PFSK-1 (cell line): Measurements from ENCODE around the gene ATP2A1.

ENCODE experiments used
- FOXP2 ChIP-seq: optimal IDR thresholded peaks from 2 replicates; pipeline ENCODE3; 2011; ENCODE audit warnings: borderline replicate concordance, control low read depth, inconsistent platforms; ENCODE audit not compliant: insufficient read depth; ENCODE audit errors: extremely low read length, extremely low read depth
- POLR2AphosphoS5 ChIP-seq: IDR thresholded peaks from 2 replicates; pipeline ENCODE4 v1.6.1; 2012; ENCODE audit warnings: low read depth, mild to moderate bottlenecking, control low read depth, low read length, moderate library complexity
- REST ChIP-seq, 2 experiments: IDR thresholded peaks; 2 replicates each; pipeline versions ENCODE4 v1.6.1 to v1.8.0; 2011 to 2012; ENCODE audit warnings: low read depth in 2 of 2, low read length in 2 of 2, control low read depth in 1 of 2, inconsistent platforms in 1 of 2, mild to moderate bottlenecking in 1 of 2, moderate library complexity in 1 of 2; ENCODE audit not compliant: insufficient read depth in 1 of 2
- SIN3A ChIP-seq: IDR thresholded peaks from 2 replicates; pipeline ENCODE4 v1.6.1; 2012; ENCODE audit warnings: mild to moderate bottlenecking, low read length, moderate library complexity, borderline replicate concordance; ENCODE audit not compliant: insufficient read depth
- TAF1 ChIP-seq: IDR thresholded peaks from 2 replicates; pipeline ENCODE4 v1.6.1; 2012; ENCODE audit warnings: low read length, control low read depth, borderline replicate concordance; ENCODE audit not compliant: insufficient read depth

ATP2A1 gene

GRCh38 chr16:28938721-28939120 is 60.4 kb downstream of the ATP2A1 start:
- TF ChIP-seq TAF1 (no peak), SIN3A (no peak), REST (IDR thresholded peaks at IDR 0.05; ENCODE audit: insufficient read depth in 1 of 2, low read depth in 2 of 2, low read length in 2 of 2) (no peak), FOXP2 (no peak), POLR2AphosphoS5 (no peak)

GRCh38 chr16:28943281-28943680 is 65.0 kb downstream of the ATP2A1 start:
- TF ChIP-seq SIN3A (no peak), POLR2AphosphoS5 (no peak), REST (IDR thresholded peaks at IDR 0.05; ENCODE audit: insufficient read depth in 1 of 2, low read depth in 2 of 2, low read length in 2 of 2) (no peak), TAF1 (no peak), FOXP2 (no peak)

GRCh38 chr16:28946681-28947080 is 68.4 kb downstream of the ATP2A1 start:
- TF ChIP-seq FOXP2 (no peak), TAF1 (no peak), SIN3A (no peak)

- no peak for TF ChIP-seq FOXP2
- TF ChIP-seq SIN3A, result 0 out of 2 replicates have a peak, but pooled peaks have one; percentile 5
- peak; percentile 47; the same call in 1 of the 2 replicates for TF ChIP-seq POLR2AphosphoS5
- TF ChIP-seq REST (IDR thresholded peaks at IDR 0.05; ENCODE audit: insufficient read depth in 1 of 2, low read depth in 2 of 2, low read length in 2 of 2), result no peak
- TF ChIP-seq TAF1, result peak; percentile 75; the same call in 1 of the 2 replicates
These were observed 72.5 kb downstream of the ATP2A1 start, which contains the start of gene NFATC2IP for GRCh38 chr16:28950648-28951409. Gene NFATC2IP (plus strand): TSS chr16:28950937. CDS start chr16:28951012, 75 bp downstream.

GRCh38 chr16:28951410-28951943 is 73.2 kb downstream of the ATP2A1 start:
- no peak for TF ChIP-seq SIN3A
- TF ChIP-seq REST (IDR thresholded peaks at IDR 0.05; ENCODE audit: insufficient read depth in 1 of 2, low read depth in 2 of 2, low read length in 2 of 2), result no peak
- no peak for TF ChIP-seq TAF1
- no peak for TF ChIP-seq FOXP2
- TF ChIP-seq POLR2AphosphoS5, result no peak
